Endodermal cell (in vitro differentiated cells): Measurements from ENCODE around the gene ACTN4. TPM values are rescaled to one million over a fixed set of nuclear protein-coding genes. Genes with fewer than 3 reads are reported as not detected.

ENCODE experiments used
- DNase-seq: peaks from one replicate; pipeline ENCODE4 v3.0.0-alpha.2; 2017
- H3K27ac ChIP-seq: 2 replicates; pipeline ENCODE4 v1.5.1; 2013; ENCODE audit warnings: mild to moderate bottlenecking, low read depth, low read length, moderate library complexity
- H3K27me3 ChIP-seq: 2 replicates; pipeline ENCODE4 v1.6.1; 2013; ENCODE audit warnings: mild to moderate bottlenecking, low read length, moderate library complexity; ENCODE audit not compliant: insufficient read depth, control insufficient read depth, poor library complexity, severe bottlenecking
- H3K36me3 ChIP-seq: 2 replicates; pipeline ENCODE4 v1.7.0; 2013; ENCODE audit warnings: mild to moderate bottlenecking, low read length, moderate library complexity; ENCODE audit not compliant: control insufficient read depth, insufficient read depth
- H3K4me1 ChIP-seq: one replicate; pipeline ENCODE4 v1.7.0; 2013; ENCODE audit warnings: low read length; ENCODE audit not compliant: control insufficient read depth, insufficient read depth
- H3K4me3 ChIP-seq: 2 replicates; pipeline ENCODE4 v1.5.1; 2013; ENCODE audit warnings: mild to moderate bottlenecking, low read length, moderate library complexity
- H3K9ac ChIP-seq: 2 replicates; pipeline ENCODE4 v1.6.1; 2013; ENCODE audit warnings: mild to moderate bottlenecking, low read length, moderate library complexity; ENCODE audit not compliant: poor library complexity, severe bottlenecking; ENCODE audit errors: extremely low read depth
- H3K9me3 ChIP-seq: 2 replicates; pipeline ENCODE4 v1.6.1; 2013; ENCODE audit warnings: mild to moderate bottlenecking, low read length, moderate library complexity; ENCODE audit not compliant: control insufficient read depth
- H3K27ac Mint-ChIP-seq: 2 replicates; pipeline ENCODE4 v1.8.0; 2020; ENCODE audit warnings: mixed read lengths
- H3K27me3 Mint-ChIP-seq: 2 replicates; pipeline ENCODE4 v1.8.0; 2021; ENCODE audit warnings: mild to moderate bottlenecking, mixed read lengths; ENCODE audit not compliant: insufficient read depth
- H3K36me3 Mint-ChIP-seq: 2 replicates; pipeline ENCODE4 v1.8.0; 2020; ENCODE audit warnings: low read depth, mixed read lengths
- H3K4me1 Mint-ChIP-seq: 2 replicates; pipeline ENCODE4 v1.8.0; 2020; ENCODE audit warnings: mixed read lengths
- H3K4me3 Mint-ChIP-seq: 2 replicates; pipeline ENCODE4 v1.8.0; 2020; ENCODE audit warnings: mild to moderate bottlenecking, moderate library complexity, mixed read lengths
- H3K9me3 Mint-ChIP-seq: 2 replicates; pipeline ENCODE4 v1.8.0; 2020; ENCODE audit warnings: mild to moderate bottlenecking, mixed read lengths
- CTCF ChIP-seq: fragments of 200-600 bp; sonication (generic); conservative IDR thresholded peaks from 2 replicates; pipeline ENCODE4 v1.5.0; 2021; ENCODE audit warnings: antibody characterized with exemption, mild to moderate bottlenecking
- WGBS, 2 experiments: methylation state at CpG; one replicate each; pipeline versions ENCODE4 v1.1.5 to v1.1.7; 2013; ENCODE audit warnings: missing lambda C conversion rate in 2 of 2, mixed read lengths in 1 of 2; ENCODE audit not compliant: insufficient coverage in 1 of 2, insufficient read length in 1 of 2; 5-methylcytosine and 5-hydroxymethylcytosine counted together
- total RNA-seq, 2 donors: library from RNA; stranded (reverse); fragmentation: NEBNext Ultra II Directional in 1 of 2; extraction: Animal tissue kit (Norgen Biotek cat#: 25700) in 1 of 2; gene quantifications; 2 replicates in 1 of 2; 3 replicates in 1 of 2; pipeline ENCODE4 v1.2.1, GENCODE V29; 2021

ACTN4 gene
- total RNA-seq, 2 donors from 2014 or later = 378 to 437 TPM

DNA sequence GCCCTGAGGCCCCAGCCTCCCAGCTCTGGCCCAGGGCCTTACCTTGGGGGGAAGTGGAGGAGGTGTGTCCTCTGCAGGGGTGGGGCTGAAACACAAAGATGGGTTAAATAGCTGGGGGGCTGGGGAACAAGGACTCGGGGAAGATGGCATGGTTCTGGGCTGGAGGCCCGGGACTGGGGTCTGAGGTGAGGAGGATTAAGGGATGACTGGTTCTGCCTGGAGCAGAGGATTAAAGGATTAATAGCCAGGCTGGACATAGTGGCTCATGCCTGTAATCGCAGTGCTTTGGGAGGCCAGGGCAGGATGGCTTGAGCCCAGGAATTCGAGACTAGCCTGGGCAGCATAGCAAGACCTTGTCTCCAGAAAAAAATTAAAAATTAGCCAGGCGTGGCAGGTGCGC, 41.3 kb upstream of the ACTN4 start:
- Mint-ChIP-seq H3K4me3 (no peak overlapping the region), H3K36me3 (no peaks in the 10 kb centered on the region), H3K4me1 (no peaks in the 10 kb centered on the region), H3K27ac (no peak overlapping the region), H3K27me3 (no peaks in the 10 kb centered on the region), H3K9me3 (no peaks in the 10 kb centered on the region)
- Histone ChIP-seq H3K4me1 (no peaks in the 10 kb centered on the region), H3K4me3 (no peak overlapping the region), H3K9ac (no peak overlapping the region), H3K27ac (no peak overlapping the region), H3K9me3 (no peaks in the 10 kb centered on the region), H3K27me3 (no peaks in the 10 kb centered on the region), H3K36me3 (no peaks in the 10 kb centered on the region)
- no peak for TF ChIP-seq CTCF
- DNase-seq = no peak
- 88 to 93% methylated on average over 5 to 6 of the region's 6 CpGs for WGBS, 2 experiments

DNA sequence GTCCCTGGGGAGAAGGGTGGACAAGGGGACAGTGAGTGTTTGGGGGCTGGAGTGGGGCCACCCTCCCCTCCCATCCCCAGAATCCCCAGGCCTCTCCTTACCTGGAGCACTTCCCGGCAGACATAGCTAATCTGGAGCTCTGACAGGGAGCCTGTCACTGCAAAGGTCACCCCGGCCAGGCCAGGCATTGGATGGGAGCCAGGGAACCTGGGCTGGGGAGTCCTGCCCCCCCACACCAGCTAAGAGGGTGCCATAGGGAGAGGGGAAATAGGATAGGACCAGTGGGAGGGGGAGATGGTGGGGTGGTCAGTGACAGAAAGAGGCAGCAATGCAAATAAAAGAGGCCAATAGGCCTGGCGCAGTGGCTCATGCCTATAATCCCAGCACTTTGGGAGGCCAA, 33.2 kb upstream of the ACTN4 start:
- Histone ChIP-seq H3K9ac (no peak overlapping the region), H3K9me3 (no peaks in the 10 kb centered on the region), H3K4me1 (no peaks in the 10 kb centered on the region), H3K27me3 (no peaks in the 10 kb centered on the region), H3K27ac (no peak overlapping the region), H3K36me3 (no peaks in the 10 kb centered on the region), H3K4me3 (no peak overlapping the region)
- H3K9me3 Mint-ChIP-seq = no peaks in the 10 kb centered on the region
- no peaks in the 10 kb centered on the region for H3K27me3 Mint-ChIP-seq
- H3K4me3 Mint-ChIP-seq = no peak overlapping the region
- H3K4me1 Mint-ChIP-seq = peaks cover 12% of the 10 kb centered on the region
- H3K27ac Mint-ChIP-seq = no peak overlapping the region
- no peak for DNase-seq
- H3K36me3 Mint-ChIP-seq = no peaks in the 10 kb centered on the region
- TF ChIP-seq CTCF = no peak
- 87 to 90% methylated on average over 2 to 3 of the region's 3 CpGs for WGBS, 2 experiments

GRCh38 chr19:38615007-38615581, 32.4 kb upstream of the ACTN4 start:
- no peak overlapping the region for H3K4me3 Mint-ChIP-seq
- no peak overlapping the region for H3K27ac Mint-ChIP-seq
- 79 to 85% methylated on average over 7 of the region's 7 CpGs for WGBS, 2 experiments

More at GRCh38 chr19:38615007-38615581, 32.4 kb upstream of the ACTN4 start:
- Mint-ChIP-seq H3K4me1 (peaks cover 16% of the 10 kb centered on the region), H3K9me3 (no peaks in the 10 kb centered on the region), H3K36me3 (no peaks in the 10 kb centered on the region), H3K27me3 (no peaks in the 10 kb centered on the region)
- no peaks in the 10 kb centered on the region for H3K36me3 ChIP-seq
- TF ChIP-seq CTCF = no peak
- H3K9me3 ChIP-seq = no peaks in the 10 kb centered on the region
- no peak overlapping the region for H3K4me3 ChIP-seq
- H3K27ac ChIP-seq = no peak overlapping the region
- no peak for DNase-seq
- no peak overlapping the region for H3K9ac ChIP-seq
- H3K4me1 ChIP-seq = peaks cover under 1% of the 10 kb centered on the region
- no peaks in the 10 kb centered on the region for H3K27me3 ChIP-seq
